Measurements from ENCODE around the gene CTAG2. TPM values are rescaled to one million over a fixed set of nuclear protein-coding genes. Genes with fewer than 3 reads are reported as not detected.

The CTAG2 gene
- polyA plus RNA-seq, 1 donor from 2014 or later, result not detected

GRCh38 chrX:154658187-154658586 is 4.8 kb upstream of the CTAG2 start:
- Histone ChIP-seq H2AFZ (ENCODE audit: low read depth, low read length) (no peak overlapping the region), H3F3A (ENCODE audit: insufficient read depth, low read length, poor library complexity, severe bottlenecking) (no peaks in the 10 kb centered on the region), H3K4me2 (ENCODE audit: low read length) (no peak overlapping the region), H3K36me3 (ENCODE audit: insufficient read depth, low read length) (no peaks in the 10 kb centered on the region), H3K9me3 (ENCODE audit: low read length) (no peaks in the 10 kb centered on the region), H3K27me3 (ENCODE audit: insufficient read depth, low read depth, low read length) (no peaks in the 10 kb centered on the region), H3K27ac (ENCODE audit: low read length) (no peak overlapping the region), H3K79me2 (replicated peaks; ENCODE audit: insufficient read depth, low read length) (no peaks in the 10 kb centered on the region), H3K9ac (ENCODE audit: low read length) (no peak overlapping the region), H3K9me2 (ENCODE audit: insufficient read depth, low read length) (no peaks in the 10 kb centered on the region), H3K4me3 (ENCODE audit: low read length) (no peak overlapping the region), H4K20me1 (ENCODE audit: insufficient read depth) (no peaks in the 10 kb centered on the region)
- TF ChIP-seq CTCF (IDR thresholded peaks at IDR 0.05; ENCODE audit: poor library complexity, severe bottlenecking), result no peak
- TF ChIP-seq POLR2AphosphoS5 (IDR thresholded peaks at IDR 0.05), result no peak
- TF ChIP-seq EZH2 (IDR thresholded peaks at IDR 0.05; ENCODE audit: borderline replicate concordance, insufficient read depth, low read length, poor library complexity, severe bottlenecking), result no peak
- TF ChIP-seq TAF1 (IDR thresholded peaks at IDR 0.05; ENCODE audit: low read depth), result no peak
- no peak for TF ChIP-seq SMC3 (conservative IDR thresholded peaks at IDR 0.05; ENCODE audit: poor library complexity)
- no peak for TF ChIP-seq EP300 (conservative IDR thresholded peaks at IDR 0.05; ENCODE audit: poor library complexity, severe bottlenecking)
- TF ChIP-seq RAD21 (conservative IDR thresholded peaks at IDR 0.05), result no peak
- no peak for TF ChIP-seq MXI1 (conservative IDR thresholded peaks at IDR 0.05; ENCODE audit: poor library complexity, severe bottlenecking)
- TF ChIP-seq, protein P1, sequence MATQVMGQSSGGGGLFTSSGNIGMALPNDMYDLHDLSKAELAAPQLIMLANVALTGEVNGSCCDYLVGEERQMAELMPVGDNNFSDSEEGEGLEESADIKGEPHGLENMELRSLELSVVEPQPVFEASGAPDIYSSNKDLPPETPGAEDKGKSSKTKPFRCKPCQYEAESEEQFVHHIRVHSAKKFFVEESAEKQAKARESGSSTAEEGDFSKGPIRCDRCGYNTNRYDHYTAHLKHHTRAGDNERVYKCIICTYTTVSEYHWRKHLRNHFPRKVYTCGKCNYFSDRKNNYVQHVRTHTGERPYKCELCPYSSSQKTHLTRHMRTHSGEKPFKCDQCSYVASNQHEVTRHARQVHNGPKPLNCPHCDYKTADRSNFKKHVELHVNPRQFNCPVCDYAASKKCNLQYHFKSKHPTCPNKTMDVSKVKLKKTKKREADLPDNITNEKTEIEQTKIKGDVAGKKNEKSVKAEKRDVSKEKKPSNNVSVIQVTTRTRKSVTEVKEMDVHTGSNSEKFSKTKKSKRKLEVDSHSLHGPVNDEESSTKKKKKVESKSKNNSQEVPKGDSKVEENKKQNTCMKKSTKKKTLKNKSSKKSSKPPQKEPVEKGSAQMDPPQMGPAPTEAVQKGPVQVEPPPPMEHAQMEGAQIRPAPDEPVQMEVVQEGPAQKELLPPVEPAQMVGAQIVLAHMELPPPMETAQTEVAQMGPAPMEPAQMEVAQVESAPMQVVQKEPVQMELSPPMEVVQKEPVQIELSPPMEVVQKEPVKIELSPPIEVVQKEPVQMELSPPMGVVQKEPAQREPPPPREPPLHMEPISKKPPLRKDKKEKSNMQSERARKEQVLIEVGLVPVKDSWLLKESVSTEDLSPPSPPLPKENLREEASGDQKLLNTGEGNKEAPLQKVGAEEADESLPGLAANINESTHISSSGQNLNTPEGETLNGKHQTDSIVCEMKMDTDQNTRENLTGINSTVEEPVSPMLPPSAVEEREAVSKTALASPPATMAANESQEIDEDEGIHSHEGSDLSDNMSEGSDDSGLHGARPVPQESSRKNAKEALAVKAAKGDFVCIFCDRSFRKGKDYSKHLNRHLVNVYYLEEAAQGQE (IDR thresholded peaks at IDR 0.05; ENCODE audit: borderline replicate concordance), result no peak

DNA sequence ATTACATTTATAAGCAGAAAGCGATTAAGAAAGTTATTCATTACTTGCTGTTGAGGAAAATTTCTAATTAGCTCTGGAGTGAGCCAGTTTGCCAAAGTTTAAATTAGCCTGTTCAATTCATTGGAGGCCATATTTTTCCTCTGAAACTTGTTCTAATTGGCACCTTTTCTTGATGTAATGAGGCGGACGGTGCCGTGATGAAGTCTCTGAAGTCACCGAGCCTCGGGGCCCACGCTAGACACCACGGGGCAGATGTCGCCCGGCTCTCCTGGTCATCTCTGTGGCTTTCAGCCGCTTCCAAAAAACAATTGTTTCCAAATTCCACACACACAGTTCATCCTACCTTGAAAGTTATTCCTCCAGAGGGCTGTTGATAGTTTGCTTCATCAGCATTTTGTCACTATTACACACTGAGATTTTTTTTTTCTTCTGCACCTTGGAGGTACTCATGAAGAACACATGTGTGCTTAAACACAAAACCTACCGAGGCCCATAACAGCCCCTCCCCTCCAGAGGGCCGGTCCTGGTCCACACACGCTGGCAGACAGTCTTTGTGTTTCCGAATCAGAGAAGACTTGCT is 3.9 kb upstream of the CTAG2 start:
- Histone ChIP-seq H3F3A (ENCODE audit: insufficient read depth, low read length, poor library complexity, severe bottlenecking) (no peaks in the 10 kb centered on the region), H3K27ac (ENCODE audit: low read length) (no peak overlapping the region), H3K9me3 (ENCODE audit: low read length) (no peaks in the 10 kb centered on the region), H3K4me2 (ENCODE audit: low read length) (no peak overlapping the region), H3K79me2 (replicated peaks; ENCODE audit: insufficient read depth, low read length) (no peaks in the 10 kb centered on the region), H4K20me1 (ENCODE audit: insufficient read depth) (no peaks in the 10 kb centered on the region), H3K36me3 (ENCODE audit: insufficient read depth, low read length) (no peaks in the 10 kb centered on the region), H3K9me2 (ENCODE audit: insufficient read depth, low read length) (no peaks in the 10 kb centered on the region), H3K27me3 (ENCODE audit: insufficient read depth, low read depth, low read length) (no peaks in the 10 kb centered on the region), H3K9ac (ENCODE audit: low read length) (no peak overlapping the region), H3K4me3 (ENCODE audit: low read length) (no peak overlapping the region), H2AFZ (ENCODE audit: low read depth, low read length) (no peak overlapping the region)
- TF ChIP-seq SMC3 (conservative IDR thresholded peaks at IDR 0.05; ENCODE audit: poor library complexity), result no peak
- TF ChIP-seq TAF1 (IDR thresholded peaks at IDR 0.05; ENCODE audit: low read depth), result no peak
- no peak for TF ChIP-seq CTCF (IDR thresholded peaks at IDR 0.05; ENCODE audit: poor library complexity, severe bottlenecking)
- no peak for TF ChIP-seq MXI1 (conservative IDR thresholded peaks at IDR 0.05; ENCODE audit: poor library complexity, severe bottlenecking)
- no peak for TF ChIP-seq EZH2 (IDR thresholded peaks at IDR 0.05; ENCODE audit: borderline replicate concordance, insufficient read depth, low read length, poor library complexity, severe bottlenecking)
- no peak for TF ChIP-seq EP300 (conservative IDR thresholded peaks at IDR 0.05; ENCODE audit: poor library complexity, severe bottlenecking)
- TF ChIP-seq, protein P1 (IDR thresholded peaks at IDR 0.05; ENCODE audit: borderline replicate concordance), result no peak
- TF ChIP-seq RAD21 (conservative IDR thresholded peaks at IDR 0.05), result no peak
- no peak for TF ChIP-seq POLR2AphosphoS5 (IDR thresholded peaks at IDR 0.05)
